HepG2 (cell line): ENCODE measurements around the gene THY1. TPM values are rescaled to one million over a fixed set of nuclear protein-coding genes. Genes with fewer than 3 reads are reported as not detected.
A peak's percentile ranks its signal among the peaks of the same experiment; 100 is the strongest.

Source experiments
- ATAC-seq: fragments of 200-7000 bp; cut with Tn5 transposase; 3 replicates; pipeline ENCODE4 v1.9.1; 2020; ENCODE audit warnings: mild to moderate bottlenecking, moderate library complexity
- BruUV-seq: library from RNA; stranded (reverse); fragments of 400-500 nt; replicated peaks from 2 replicates; lab custom pipeline; 2021; lab: Mats Ljungman, UMichigan
- CTCF ChIA-PET: fragments of 300-600 bp; formaldehyde crosslinking; extraction: SDS; loops from one replicate; lab custom pipeline; 2021; ENCODE audit warnings: low total read pairs, inconsistent platforms, low intra/inter-chr PET ratio; lab: Yijun Ruan, JAX
- POLR2A ChIA-PET: fragments of 350-600 bp; sonication (Branson Sonifier 250); formaldehyde crosslinking; loops from one replicate; lab custom pipeline; 2020; ENCODE audit warnings: antibody characterized with exemption, inconsistent platforms; lab: Yijun Ruan, JAX
- DNase-seq: peaks from one replicate; pipeline ENCODE4 v3.0.0-alpha.2; 2015; ENCODE audit warnings: low spot score
- FAIRE-seq: peaks from 3 replicates; lab custom pipeline; 2011; peaks lifted over from hg19 to GRCh38; lab: Jason Lieb, UNC
- H2AFZ ChIP-seq: one replicate; pipeline ENCODE4 v1.6.1; 2011; ENCODE audit warnings: low read length, inconsistent platforms
- H3K27ac ChIP-seq: fragments of 300-600 bp; 3 replicates; pipeline ENCODE4 v1.8.0; 2011; ENCODE audit warnings: mixed run types, mild to moderate bottlenecking, mixed read lengths, low read length, inconsistent platforms; ENCODE audit not compliant: insufficient read depth; ENCODE audit errors: extremely low read length
- H3K27me3 ChIP-seq, 2 experiments: fragments of 200-600 bp in 1 of 2; 2 replicates in 1 of 2; 3 replicates in 1 of 2; pipeline versions ENCODE4 v1.6.0 to v1.8.0; 2011; ENCODE audit warnings: low read length in 2 of 2, mild to moderate bottlenecking in 2 of 2, moderate library complexity in 2 of 2, inconsistent platforms in 1 of 2; ENCODE audit not compliant: insufficient read depth in 2 of 2, control insufficient read depth in 1 of 2
- H3K36me3 ChIP-seq, 2 experiments: fragments of 200-600 bp in 1 of 2; replicated peaks in 1 of 2; 2 replicates in 1 of 2; 3 replicates in 1 of 2; pipeline versions ENCODE4 v1.5.1 to v1.8.0; 2011; ENCODE audit warnings: low read length in 2 of 2, inconsistent platforms in 1 of 2; ENCODE audit not compliant: insufficient read depth in 2 of 2, control insufficient read depth in 1 of 2
- H3K4me1 ChIP-seq: 2 replicates; pipeline ENCODE4 v1.5.1; 2012; ENCODE audit warnings: low read length, inconsistent platforms; ENCODE audit not compliant: insufficient read depth
- H3K4me2 ChIP-seq: 2 replicates; pipeline ENCODE4 v1.6.0; 2011; ENCODE audit warnings: low read depth, low read length, inconsistent platforms
- H3K4me3 ChIP-seq, 3 experiments: fragments of 200-600 bp in 1 of 3; sonication (generic), shearing (Covaris generic) in 1 of 3; replicated peaks in 1 of 3; 2 replicates each; pipeline ENCODE4 v1.5.1; 2011 to 2016; ENCODE audit warnings: low read length in 3 of 3, inconsistent platforms in 2 of 3, low read depth in 2 of 3, mild to moderate bottlenecking in 2 of 3, control low read depth in 1 of 3, mixed read lengths in 1 of 3; ENCODE audit not compliant: insufficient read depth in 1 of 3
- H3K79me2 ChIP-seq: one replicate; pipeline ENCODE4 v1.6.1; 2011; ENCODE audit warnings: low read length, inconsistent platforms; ENCODE audit not compliant: insufficient read depth
- H3K9ac ChIP-seq: 2 replicates; pipeline ENCODE4 v1.6.0; 2011; ENCODE audit warnings: mild to moderate bottlenecking, low read depth, low read length, inconsistent platforms; ENCODE audit not compliant: insufficient read depth
- H3K9me3 ChIP-seq: 2 replicates; pipeline ENCODE4 v1.5.1; 2012; ENCODE audit warnings: mild to moderate bottlenecking, low read length
- H4K20me1 ChIP-seq: 2 replicates; pipeline ENCODE4 v1.6.0; 2011; ENCODE audit warnings: inconsistent platforms, mild to moderate bottlenecking, low read length, moderate library complexity; ENCODE audit not compliant: insufficient read depth
- MAFK ChIP-seq, 2 experiments: IDR thresholded peaks in 1 of 2; conservative IDR thresholded peaks in 1 of 2; 2 replicates each; pipeline ENCODE4 v1.6.1; 2011; ENCODE audit warnings: improper control_type of control experiment in 2 of 2, low read length in 2 of 2
- NFATC3 ChIP-seq: sonication (generic); formaldehyde crosslinking; IDR thresholded peaks from 2 replicates; pipeline ENCODE4 v1.5.1; 2020; ENCODE audit warnings: mild to moderate bottlenecking, missing genetic modification reagents
- TBP ChIP-seq: sonication (generic); formaldehyde crosslinking; IDR thresholded peaks from 2 replicates; pipeline ENCODE4 v1.5.0; 2020; ENCODE audit warnings: missing genetic modification reagents
- ZBTB44 ChIP-seq: sonication (generic); formaldehyde crosslinking; IDR thresholded peaks from 2 replicates; pipeline ENCODE4 v1.4.0; 2020; ENCODE audit warnings: missing genetic modification reagents
- ZNF781 ChIP-seq: sonication (generic); formaldehyde crosslinking; IDR thresholded peaks from 2 replicates; pipeline ENCODE4 v1.5.1; 2020; ENCODE audit warnings: borderline replicate concordance, mild to moderate bottlenecking, missing genetic modification reagents; ENCODE audit errors: not compliant biosample characterization
- WGBS: methylation state at CpG from one replicate; pipeline ENCODE4 v1.1.6; 2017; ENCODE audit warnings: low lambda C conversion rate; 5-methylcytosine and 5-hydroxymethylcytosine counted together
- in situ Hi-C: cut with HindIII; loops from 2 replicates; pipeline ENCODE4 v1.10.0; 2017; ENCODE audit warnings: low pct_unique_long_range_greater_than_20kb; ENCODE audit not compliant: extremely low pct_ligation_motif_present
- intact Hi-C: fragments of 100-400 bp; cut with micrococcal nuclease; formaldehyde crosslinking; loops from one replicate; pipeline ENCODE4 v1.10.0; 2022; ENCODE audit not compliant: unreplicated experiment
- polyA plus RNA-seq, 8 experiments: library from polyadenylated mRNA; depleted of rRNA in 3 of 8; stranded (reverse) in 7 of 8; unstranded in 1 of 8; fragments of >200 nt; fragmentation: Illumina TruSeq in 4 of 8; extraction: Trizol in 4 of 8; gene quantifications; 2 replicates each; pipeline versions ENCODE4 v1.2.1 to v1.2.3, GENCODE V29; 2011 to 2016; ENCODE audit warnings: low read depth in 4 of 8, missing spikeins in 1 of 8, mixed read lengths in 1 of 8; ENCODE audit not compliant: insufficient read depth in 1 of 8
- total RNA-seq, 5 experiments: library from RNA; depleted of rRNA; stranded (reverse); fragments of >200 nt; fragmentation: Illumina TruSeq; extraction: Trizol; gene quantifications; 2 replicates each; pipeline ENCODE4 v1.2.3, GENCODE V29; 2016; ENCODE audit warnings: low read depth in 1 of 5

The THY1 gene
- total and polyA plus RNA-seq, 2 of the 13 experiments (the other 11 are each of a cell fraction or from before 2014, with no cell fraction given) = not detected

- TF ChIP-seq ZBTB44 (CRISPR knock-in tag) (no peak), ZNF781 (no peak)
These were observed 26.1 kb downstream of the THY1 start (continued) for GRCh38 chr11:119396835-119397234.

GRCh38 chr11:119391275-119391674 lies 31.7 kb downstream of the THY1 start:
- no peak overlapping the region for H3K27ac ChIP-seq
- DNase-seq = no peak
- H3K79me2 ChIP-seq = no peaks in the 10 kb centered on the region
- no peak overlapping the region for H3K4me2 ChIP-seq
- 94% methylated on average over 7 of the region's 7 CpGs for WGBS
- TF ChIP-seq TBP (no peak), NFATC3 (CRISPR knock-in tag) (no peak), MAFK (conservative IDR thresholded peaks at IDR 0.05 in 1 of 2, IDR thresholded peaks at IDR 0.05 in 1 of 2; ENCODE audit: low read length in 2 of 2) (0 out of 4 replicates have a peak, but pooled peaks of 1 of the 2 experiments have one; percentile 3)
- no peaks in the 10 kb centered on the region; a peak in 1 of 5 replicates for H3K27me3 ChIP-seq
- H3K36me3 ChIP-seq = no peaks in the 10 kb centered on the region; a peak in 1 of 5 replicates
- no peak overlapping the region for H2AFZ ChIP-seq
- ATAC-seq = no peak
- no peak overlapping the region for H3K4me3 ChIP-seq
- H3K4me1 ChIP-seq = no peaks in the 10 kb centered on the region
- ChIA-PET CTCF (no interaction called here), POLR2A (no interaction called here)
- no TSS peak for BruUV-seq
- intact Hi-C loops = no loop called here
- no peaks in the 10 kb centered on the region for H3K9me3 ChIP-seq
- in situ Hi-C loops = no loop called here
- no peaks in the 10 kb centered on the region; the same call in 1 of the 2 replicates for H4K20me1 ChIP-seq
- H3K9ac ChIP-seq = no peak overlapping the region
- no peak for FAIRE-seq
